ENCODE results near the gene ZBED4.

The ZBED4 gene

GRCh38 chr22:49838771-49839717, 14.6 kb upstream of the ZBED4 start:
- H3K9me2 ChIP-seq (replicated peaks; ENCODE audit: control insufficient read depth, low read length), result no peaks in the 10 kb centered on the region
- H3K4me2 ChIP-seq (ENCODE audit: low read length), result no peak overlapping the region
- H3K27me3 ChIP-seq (ENCODE audit: control insufficient read depth, low read length), result peaks cover 29% of the 10 kb centered on the region
- no peaks in the 10 kb centered on the region for H3F3A ChIP-seq (ENCODE audit: control insufficient read depth, insufficient read depth)
- H3K9me3 ChIP-seq (ENCODE audit: control insufficient read depth, insufficient read depth, low read length), result no peaks in the 10 kb centered on the region
- no peak for TF ChIP-seq CTCF (IDR thresholded peaks at IDR 0.05; ENCODE audit: low read depth, low read length, poor library complexity, severe bottlenecking)
- no peak for TF ChIP-seq EZH2phosphoT487 (IDR thresholded peaks at IDR 0.05; ENCODE audit: borderline replicate concordance, low read length)
- H3K4me3 ChIP-seq (ENCODE audit: low read length), result no peak overlapping the region
- H4K20me1 ChIP-seq (ENCODE audit: control insufficient read depth, insufficient read depth, low read depth, low read length), result no peaks in the 10 kb centered on the region
- H3K4me1 ChIP-seq (ENCODE audit: control insufficient read depth, low read length), result no peaks in the 10 kb centered on the region
- H3K36me3 ChIP-seq (ENCODE audit: control insufficient read depth, low read length), result no peaks in the 10 kb centered on the region
- H3K27ac ChIP-seq (ENCODE audit: low read depth, low read length), result no peak overlapping the region
- H3K79me2 ChIP-seq (ENCODE audit: control insufficient read depth, low read length), result no peaks in the 10 kb centered on the region

GRCh38 chr22:49845241-49845640, 8.4 kb upstream of the ZBED4 start:
- Histone ChIP-seq H3K4me3 (ENCODE audit: low read length) (no peak overlapping the region), H3K4me1 (ENCODE audit: control insufficient read depth, low read length) (no peaks in the 10 kb centered on the region), H3K27ac (ENCODE audit: low read depth, low read length) (no peak overlapping the region), H4K20me1 (ENCODE audit: control insufficient read depth, insufficient read depth, low read depth, low read length) (no peaks in the 10 kb centered on the region), H3K9me2 (replicated peaks; ENCODE audit: control insufficient read depth, low read length) (no peaks in the 10 kb centered on the region), H3K79me2 (ENCODE audit: control insufficient read depth, low read length) (no peaks in the 10 kb centered on the region), H3K36me3 (ENCODE audit: control insufficient read depth, low read length) (no peaks in the 10 kb centered on the region), H3K4me2 (ENCODE audit: low read length) (no peak overlapping the region), H3K27me3 (ENCODE audit: control insufficient read depth, low read length) (peaks cover 48% of the 10 kb centered on the region), H3K9me3 (ENCODE audit: control insufficient read depth, insufficient read depth, low read length) (no peaks in the 10 kb centered on the region), H3F3A (ENCODE audit: control insufficient read depth, insufficient read depth) (no peaks in the 10 kb centered on the region)
- no peak for TF ChIP-seq EZH2phosphoT487 (IDR thresholded peaks at IDR 0.05; ENCODE audit: borderline replicate concordance, low read length)
- no peak for TF ChIP-seq CTCF (IDR thresholded peaks at IDR 0.05; ENCODE audit: low read depth, low read length, poor library complexity, severe bottlenecking)

- Histone ChIP-seq H3K27ac (ENCODE audit: low read depth, low read length) (no peak overlapping the region), H3K4me3 (ENCODE audit: low read length) (no peak overlapping the region), H4K20me1 (ENCODE audit: control insufficient read depth, insufficient read depth, low read depth, low read length) (no peaks in the 10 kb centered on the region), H3K27me3 (ENCODE audit: control insufficient read depth, low read length) (peaks cover 54% of the 10 kb centered on the region), H3K79me2 (ENCODE audit: control insufficient read depth, low read length) (no peaks in the 10 kb centered on the region), H3K36me3 (ENCODE audit: control insufficient read depth, low read length) (no peaks in the 10 kb centered on the region), H3K4me2 (ENCODE audit: low read length) (no peak overlapping the region), H3K9me3 (ENCODE audit: control insufficient read depth, insufficient read depth, low read length) (no peaks in the 10 kb centered on the region), H3K9me2 (replicated peaks; ENCODE audit: control insufficient read depth, low read length) (no peaks in the 10 kb centered on the region), H3F3A (ENCODE audit: control insufficient read depth, insufficient read depth) (no peaks in the 10 kb centered on the region; the same call in 1 of the 2 replicates), H3K4me1 (ENCODE audit: control insufficient read depth, low read length) (no peaks in the 10 kb centered on the region)
- TF ChIP-seq CTCF (IDR thresholded peaks at IDR 0.05; ENCODE audit: low read depth, low read length, poor library complexity, severe bottlenecking), result no peak
- TF ChIP-seq EZH2phosphoT487 (IDR thresholded peaks at IDR 0.05; ENCODE audit: borderline replicate concordance, low read length), result no peak
These were observed 7.8 kb upstream of the ZBED4 start for GRCh38 chr22:49845666-49846459.
